Breast epithelium (tissue), 3 donors: ENCODE data around the gene DEXI.

Experiments used
- POLR2A ChIP-seq: fragments of 450-650 bp; IDR thresholded peaks from one replicate; pipeline ENCODE4 v1.6.1; 2016; ENCODE audit warnings: antibody characterized with exemption, mild to moderate bottlenecking, moderate library complexity
- POLR2AphosphoS5 ChIP-seq, 3 donors: sonication (generic); formaldehyde crosslinking; IDR thresholded peaks; one replicate each; pipeline ENCODE4 v1.6.1; 2017; ENCODE audit warnings: antibody characterized with exemption in 3 of 3
- TF ChIP-seq, protein P1 (sequence below), 3 donors: fragments of 450-650 bp; IDR thresholded peaks; one replicate each; pipeline ENCODE4 v1.5.1; 2016 to 2017; ENCODE audit warnings: antibody characterized with exemption in 3 of 3, mild to moderate bottlenecking in 3 of 3, moderate library complexity in 3 of 3

GRCh38 chr16:10918294-10919002 lies 23.8 kb downstream of the DEXI start:
- TF ChIP-seq, protein P1, sequence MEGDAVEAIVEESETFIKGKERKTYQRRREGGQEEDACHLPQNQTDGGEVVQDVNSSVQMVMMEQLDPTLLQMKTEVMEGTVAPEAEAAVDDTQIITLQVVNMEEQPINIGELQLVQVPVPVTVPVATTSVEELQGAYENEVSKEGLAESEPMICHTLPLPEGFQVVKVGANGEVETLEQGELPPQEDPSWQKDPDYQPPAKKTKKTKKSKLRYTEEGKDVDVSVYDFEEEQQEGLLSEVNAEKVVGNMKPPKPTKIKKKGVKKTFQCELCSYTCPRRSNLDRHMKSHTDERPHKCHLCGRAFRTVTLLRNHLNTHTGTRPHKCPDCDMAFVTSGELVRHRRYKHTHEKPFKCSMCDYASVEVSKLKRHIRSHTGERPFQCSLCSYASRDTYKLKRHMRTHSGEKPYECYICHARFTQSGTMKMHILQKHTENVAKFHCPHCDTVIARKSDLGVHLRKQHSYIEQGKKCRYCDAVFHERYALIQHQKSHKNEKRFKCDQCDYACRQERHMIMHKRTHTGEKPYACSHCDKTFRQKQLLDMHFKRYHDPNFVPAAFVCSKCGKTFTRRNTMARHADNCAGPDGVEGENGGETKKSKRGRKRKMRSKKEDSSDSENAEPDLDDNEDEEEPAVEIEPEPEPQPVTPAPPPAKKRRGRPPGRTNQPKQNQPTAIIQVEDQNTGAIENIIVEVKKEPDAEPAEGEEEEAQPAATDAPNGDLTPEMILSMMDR (IDR thresholded peaks at IDR 0.05) = peak; percentile 83 to 93 (median 91)
- peak; percentile 42 to 74 (median 73) for TF ChIP-seq POLR2AphosphoS5 (IDR thresholded peaks at IDR 0.05)
- no peak for TF ChIP-seq POLR2A
